OCI-LY7 (cell line): ENCODE measurements around the gene ST8SIA5. TPM values are rescaled to one million over a fixed set of nuclear protein-coding genes. Genes with fewer than 3 reads are reported as not detected.

Experiments used
- BruUV-seq: library from RNA; stranded (reverse); fragments of 400-500 nt; replicated peaks from 2 replicates; lab custom pipeline; 2021; lab: Mats Ljungman, UMichigan
- CTCF ChIA-PET: fragments of 300-600 bp; sonication (Branson Sonifier 250); formaldehyde crosslinking; loops from one replicate; lab custom pipeline; 2022; ENCODE audit warnings: antibody characterized with exemption; ENCODE audit not compliant: unreplicated experiment; lab: Charles Lee
- POLR2A ChIA-PET: fragments of 300-600 bp; sonication (Branson Sonifier 250); formaldehyde crosslinking; loops from one replicate; lab custom pipeline; 2022; ENCODE audit warnings: antibody characterized with exemption; lab: Charles Lee
- DNase-seq: peaks from one replicate; pipeline ENCODE4 v3.0.0-alpha.2; 2015; ENCODE audit warnings: low spot score
- H2AFZ ChIP-seq: fragments of 200-600 bp; sonication (generic), shearing (Covaris generic); 2 replicates; pipeline ENCODE4 v1.6.1; 2014; ENCODE audit warnings: mild to moderate bottlenecking, antibody characterized with exemption, low read length, moderate library complexity
- H3K27ac ChIP-seq: fragments of 200-600 bp; sonication (generic); 2 replicates; pipeline ENCODE4 v1.5.1; 2014; ENCODE audit warnings: mixed run types, low read depth, mild to moderate bottlenecking, moderate library complexity, low read length, inconsistent platforms; ENCODE audit not compliant: poor library complexity, severe bottlenecking
- H3K36me3 ChIP-seq: fragments of 200-600 bp; sonication (generic); 2 replicates; pipeline ENCODE4 v1.6.1; 2014; ENCODE audit warnings: mild to moderate bottlenecking, antibody characterized with exemption, low read length, moderate library complexity, mixed read lengths; ENCODE audit not compliant: insufficient read depth
- H3K4me1 ChIP-seq: fragments of 200-600 bp; sonication (generic); 2 replicates; pipeline ENCODE4 v1.5.1; 2014; ENCODE audit warnings: mild to moderate bottlenecking, low read length; ENCODE audit not compliant: insufficient read depth, poor library complexity, severe bottlenecking
- H3K4me2 ChIP-seq: fragments of 200-600 bp; sonication (generic); 2 replicates; pipeline ENCODE4 v1.6.1; 2014; ENCODE audit warnings: mild to moderate bottlenecking, low read length
- H3K4me3 ChIP-seq: fragments of 200-600 bp; sonication (generic); 2 replicates; pipeline ENCODE4 v1.5.1; 2014; ENCODE audit warnings: mild to moderate bottlenecking, low read depth, low read length; ENCODE audit not compliant: poor library complexity, severe bottlenecking
- H3K79me2 ChIP-seq: fragments of 200-600 bp; sonication (generic); 2 replicates; pipeline ENCODE4 v1.6.1; 2016; ENCODE audit warnings: low read depth, mild to moderate bottlenecking, low read length, moderate library complexity, mixed read lengths; ENCODE audit not compliant: insufficient read depth
- H3K9me2 ChIP-seq: fragments of 200-600 bp; sonication (generic); 2 replicates; pipeline ENCODE4 v1.6.1; 2016; ENCODE audit warnings: mild to moderate bottlenecking, low read length, mixed read lengths; ENCODE audit not compliant: insufficient read depth
- H3K9me3 ChIP-seq: fragments of 200-600 bp; sonication (generic); 2 replicates; pipeline ENCODE4 v1.6.1; 2014; ENCODE audit warnings: mild to moderate bottlenecking, mixed run types, low read length, mixed read lengths
- H4K20me1 ChIP-seq: fragments of 200-600 bp; sonication (generic); 2 replicates; pipeline ENCODE4 v1.6.1; 2014; ENCODE audit warnings: mild to moderate bottlenecking, antibody characterized with exemption, low read length, moderate library complexity, mixed read lengths; ENCODE audit not compliant: insufficient read depth
- EZH2phosphoT487 ChIP-seq: fragments of 200-600 bp; sonication (generic); IDR thresholded peaks from 2 replicates; pipeline ENCODE4 v1.6.1; 2018; ENCODE audit warnings: low read depth, borderline replicate concordance, mild to moderate bottlenecking, mixed run types, antibody characterized with exemption, low read length, moderate library complexity, mixed read lengths
- intact Hi-C: fragments of 100-400 bp; cut with micrococcal nuclease; formaldehyde crosslinking; loops from one replicate; pipeline ENCODE4 v1.10.0; 2022; ENCODE audit not compliant: unreplicated experiment
- total RNA-seq, 2 experiments: library from RNA; depleted of rRNA in 1 of 2; stranded (reverse); fragments of >200 nt in 1 of 2; shearing (Covaris generic) in 1 of 2; gene quantifications; 2 replicates each; pipeline ENCODE4 v1.2.3, GENCODE V29; 2014 to 2022
- TF ChIP-seq, protein P1 (sequence below): fragments of 200-600 bp; sonication (generic); conservative IDR thresholded peaks from 2 replicates; pipeline ENCODE4 v1.5.1; 2014; ENCODE audit warnings: mild to moderate bottlenecking, antibody characterized with exemption, low read length, moderate library complexity, mixed read lengths

Gene ST8SIA5
- total RNA-seq, 2 experiments from 2014 or later, result 0.28 TPM; not detected in 1

DNA sequence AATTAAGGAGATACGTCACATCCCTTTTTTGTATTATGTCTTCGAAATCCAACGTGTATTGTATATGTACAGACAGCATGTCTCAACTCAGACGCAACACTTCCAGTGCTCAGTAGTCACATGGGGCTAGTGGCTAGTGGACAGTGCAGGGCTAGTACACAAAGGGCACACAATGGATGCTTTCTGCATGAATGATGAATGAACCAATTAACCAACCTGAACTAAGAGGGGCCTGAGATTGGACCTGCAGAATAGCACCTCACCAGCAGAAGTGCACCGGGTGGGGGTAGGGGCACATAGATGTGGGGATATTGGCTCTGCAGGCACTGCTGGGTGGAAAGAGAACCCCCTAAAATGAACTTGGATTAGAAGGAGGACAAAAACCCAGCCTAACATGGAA is 20.7 kb downstream of the ST8SIA5 start:
- no peaks in the 10 kb centered on the region for H4K20me1 ChIP-seq
- no peaks in the 10 kb centered on the region for H3K79me2 ChIP-seq
- H3K36me3 ChIP-seq, result no peaks in the 10 kb centered on the region
- no TSS peak for BruUV-seq
- no peaks in the 10 kb centered on the region for H3K9me2 ChIP-seq
- H3K27ac ChIP-seq, result no peak overlapping the region
- TF ChIP-seq EZH2phosphoT487, result no peak
- TF ChIP-seq, protein P1, sequence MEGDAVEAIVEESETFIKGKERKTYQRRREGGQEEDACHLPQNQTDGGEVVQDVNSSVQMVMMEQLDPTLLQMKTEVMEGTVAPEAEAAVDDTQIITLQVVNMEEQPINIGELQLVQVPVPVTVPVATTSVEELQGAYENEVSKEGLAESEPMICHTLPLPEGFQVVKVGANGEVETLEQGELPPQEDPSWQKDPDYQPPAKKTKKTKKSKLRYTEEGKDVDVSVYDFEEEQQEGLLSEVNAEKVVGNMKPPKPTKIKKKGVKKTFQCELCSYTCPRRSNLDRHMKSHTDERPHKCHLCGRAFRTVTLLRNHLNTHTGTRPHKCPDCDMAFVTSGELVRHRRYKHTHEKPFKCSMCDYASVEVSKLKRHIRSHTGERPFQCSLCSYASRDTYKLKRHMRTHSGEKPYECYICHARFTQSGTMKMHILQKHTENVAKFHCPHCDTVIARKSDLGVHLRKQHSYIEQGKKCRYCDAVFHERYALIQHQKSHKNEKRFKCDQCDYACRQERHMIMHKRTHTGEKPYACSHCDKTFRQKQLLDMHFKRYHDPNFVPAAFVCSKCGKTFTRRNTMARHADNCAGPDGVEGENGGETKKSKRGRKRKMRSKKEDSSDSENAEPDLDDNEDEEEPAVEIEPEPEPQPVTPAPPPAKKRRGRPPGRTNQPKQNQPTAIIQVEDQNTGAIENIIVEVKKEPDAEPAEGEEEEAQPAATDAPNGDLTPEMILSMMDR, result no peak
- intact Hi-C loops, result no loop called here
- no peak for DNase-seq
- no peaks in the 10 kb centered on the region for H3K4me1 ChIP-seq
- H3K4me3 ChIP-seq, result no peak overlapping the region
- CTCF ChIA-PET, result no interaction called here
- H3K9me3 ChIP-seq, result no peaks in the 10 kb centered on the region
- no peak overlapping the region for H3K4me2 ChIP-seq
- POLR2A ChIA-PET, result no interaction called here
- H2AFZ ChIP-seq, result no peak overlapping the region

DNA sequence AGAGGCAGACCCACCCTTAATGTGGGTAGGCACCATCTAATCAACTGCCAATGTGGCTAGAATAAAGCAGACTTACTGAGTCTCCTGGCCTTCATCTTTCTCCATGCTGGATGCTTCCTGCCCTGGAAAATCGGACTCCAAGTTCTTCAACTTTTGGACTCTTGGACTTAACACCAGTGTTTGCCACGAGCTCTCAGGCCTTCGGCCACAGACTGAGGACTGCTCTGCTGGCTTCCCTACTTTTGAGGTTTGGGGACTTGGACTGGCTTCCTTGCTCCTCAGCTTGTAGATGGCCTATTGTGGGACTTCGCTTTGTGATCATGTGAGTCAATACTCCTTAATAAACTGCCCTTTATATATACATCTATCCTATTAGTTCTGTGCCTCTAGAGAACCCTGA is 21.9 kb downstream of the ST8SIA5 start:
- BruUV-seq, result no TSS peak
- POLR2A ChIA-PET, result no interaction called here
- no peak for DNase-seq
- Histone ChIP-seq H3K9me2 (no peaks in the 10 kb centered on the region), H3K4me2 (no peak overlapping the region), H3K27ac (no peak overlapping the region), H2AFZ (no peak overlapping the region), H3K36me3 (no peaks in the 10 kb centered on the region), H3K4me3 (no peak overlapping the region), H3K79me2 (no peaks in the 10 kb centered on the region), H3K4me1 (no peaks in the 10 kb centered on the region), H4K20me1 (no peaks in the 10 kb centered on the region), H3K9me3 (no peaks in the 10 kb centered on the region)
- no peak for TF ChIP-seq EZH2phosphoT487
- TF ChIP-seq, protein P1, result no peak
- CTCF ChIA-PET, result no interaction called here
- intact Hi-C loops, result no loop called here

DNA sequence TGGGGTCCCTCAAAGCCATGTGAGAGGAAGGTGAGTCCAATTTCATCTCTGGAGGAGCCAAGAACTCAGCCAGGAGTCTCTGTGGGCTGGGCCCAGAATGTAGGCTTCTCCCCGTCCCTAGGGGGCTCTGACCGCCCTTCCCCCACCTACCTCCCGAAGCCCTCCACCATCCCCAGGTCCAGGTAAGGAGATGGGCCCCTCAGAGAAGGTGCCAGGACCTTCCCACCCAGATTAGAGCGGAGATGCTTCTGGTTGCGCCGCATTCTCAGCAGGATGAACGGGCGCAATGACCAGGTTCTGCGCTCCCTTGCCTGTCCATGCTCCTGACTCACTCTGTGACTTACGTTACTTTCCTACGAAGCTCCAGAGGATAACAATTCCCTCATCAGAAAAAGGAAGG is 23.0 kb downstream of the ST8SIA5 start:
- H3K4me2 ChIP-seq, result no peak overlapping the region
- ChIA-PET POLR2A (no interaction called here), CTCF (no interaction called here)
- no TSS peak for BruUV-seq
- TF ChIP-seq EZH2phosphoT487, result no peak
- TF ChIP-seq, protein P1, result no peak
- no peaks in the 10 kb centered on the region for H4K20me1 ChIP-seq
- H3K4me1 ChIP-seq, result no peaks in the 10 kb centered on the region
- H2AFZ ChIP-seq, result no peak overlapping the region
- no peaks in the 10 kb centered on the region for H3K9me3 ChIP-seq
- no peak overlapping the region for H3K27ac ChIP-seq
- no peak for DNase-seq
- no peaks in the 10 kb centered on the region for H3K36me3 ChIP-seq
- no peaks in the 10 kb centered on the region for H3K79me2 ChIP-seq
- H3K4me3 ChIP-seq, result no peak overlapping the region
- intact Hi-C loops, result no loop called here
- no peaks in the 10 kb centered on the region for H3K9me2 ChIP-seq
